KOPT-K1 (cell line): Measurements from ENCODE around the gene GUCY2D.
A peak's percentile ranks its signal among the peaks of the same experiment; 100 is the strongest.

Experiments
- H3K27ac ChIP-seq: fragments of 200-600 bp; sonication (generic); 2 replicates; pipeline ENCODE4 v1.5.1; 2016; ENCODE audit warnings: antibody characterized with exemption, mild to moderate bottlenecking, low read depth, low read length; ENCODE audit not compliant: poor library complexity, severe bottlenecking
- H3K36me3 ChIP-seq: fragments of 200-600 bp; sonication (generic); 2 replicates; pipeline ENCODE4 v1.5.1; 2017; ENCODE audit warnings: antibody characterized with exemption, mild to moderate bottlenecking, low read length, moderate library complexity; ENCODE audit not compliant: insufficient read depth
- H3K9me3 ChIP-seq: fragments of 200-600 bp; sonication (generic); 2 replicates; pipeline ENCODE4 v1.5.1; 2017; ENCODE audit warnings: antibody characterized with exemption, low read length, mild to moderate bottlenecking; ENCODE audit not compliant: insufficient read depth, poor library complexity, severe bottlenecking

GUCY2D gene

DNA sequence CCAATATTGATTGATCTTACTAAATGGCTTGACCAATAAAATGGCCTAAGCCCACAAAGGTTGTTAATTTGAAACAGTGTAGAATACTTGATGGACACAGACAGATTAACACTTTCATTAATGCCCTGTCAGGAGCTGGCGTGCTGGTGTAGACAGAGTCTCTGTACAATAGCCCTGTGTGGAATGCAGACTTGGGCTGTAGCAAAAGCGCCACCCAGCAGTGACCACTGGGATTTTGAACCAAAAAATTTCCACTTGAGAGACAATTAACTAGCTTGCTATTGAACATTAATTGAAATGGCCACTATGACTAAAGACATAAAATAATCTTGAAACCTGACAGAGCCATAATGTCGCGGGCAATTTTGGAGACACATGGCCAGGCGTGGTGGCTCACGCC is 19.7 kb upstream of the GUCY2D start:
- H3K27ac ChIP-seq = no peak overlapping the region
- H3K36me3 ChIP-seq = no peaks in the 10 kb centered on the region
- H3K9me3 ChIP-seq = no peaks in the 10 kb centered on the region

DNA sequence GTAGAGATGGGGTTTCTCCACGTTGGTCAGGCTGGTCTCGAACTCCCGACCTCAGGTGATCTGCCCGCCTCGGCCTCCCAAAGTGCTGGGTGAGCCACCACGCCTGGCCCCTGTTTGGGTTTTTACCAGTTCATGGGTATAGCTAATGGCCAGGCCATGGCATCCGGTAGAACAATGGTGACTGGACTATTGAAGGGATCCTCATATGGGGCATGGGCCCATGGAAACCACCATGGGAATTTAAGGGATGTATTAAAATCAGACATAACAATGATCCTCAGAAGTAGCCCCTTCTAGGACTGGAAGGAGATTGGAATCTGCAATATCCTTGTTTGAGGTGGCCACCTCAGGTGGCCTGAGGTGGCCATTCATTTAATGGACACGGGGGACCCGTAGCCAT is 17.5 kb upstream of the GUCY2D start:
- H3K9me3 ChIP-seq = no peaks in the 10 kb centered on the region
- no peak overlapping the region for H3K27ac ChIP-seq
- H3K36me3 ChIP-seq = no peaks in the 10 kb centered on the region

DNA sequence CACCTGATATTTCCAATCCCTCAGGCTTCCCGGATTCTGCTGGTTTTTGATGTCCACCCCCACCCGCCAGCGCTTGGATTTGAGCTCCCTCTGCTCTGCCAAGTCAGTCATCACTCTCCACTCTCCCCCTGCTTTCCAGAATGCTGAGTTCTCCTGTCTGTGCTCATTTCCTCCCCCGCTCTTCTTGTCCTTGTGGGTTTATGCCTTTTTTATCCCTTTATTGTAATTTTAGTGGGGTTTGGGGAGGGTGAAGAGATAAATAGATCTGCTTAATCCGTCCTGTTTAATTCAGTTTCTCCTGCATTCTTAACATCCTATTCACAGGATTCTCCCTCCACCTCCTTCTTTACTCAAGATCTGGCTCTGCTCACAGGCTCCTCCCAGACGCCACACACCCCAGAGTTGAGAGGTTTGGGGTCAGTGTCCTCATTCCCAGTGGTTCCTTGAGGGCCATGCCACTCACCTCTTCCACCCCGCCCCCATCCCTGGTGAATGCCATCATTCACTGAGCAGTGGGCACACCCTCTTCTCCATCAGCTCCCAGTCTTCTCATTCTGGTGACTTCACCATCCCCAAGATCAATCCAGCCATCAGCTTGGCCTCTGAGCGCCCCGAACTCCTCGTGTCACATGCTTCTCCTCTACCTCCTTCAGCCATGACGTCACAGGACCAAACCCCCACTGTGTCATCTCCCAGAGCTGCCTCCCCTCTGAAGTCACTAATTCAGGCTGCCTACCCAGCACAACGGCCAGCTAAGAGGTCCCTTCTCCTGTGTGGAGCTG is 15.1 kb upstream of the GUCY2D start:
- no peak overlapping the region for H3K27ac ChIP-seq
- no peaks in the 10 kb centered on the region for H3K9me3 ChIP-seq
- H3K36me3 ChIP-seq = no peaks in the 10 kb centered on the region

DNA sequence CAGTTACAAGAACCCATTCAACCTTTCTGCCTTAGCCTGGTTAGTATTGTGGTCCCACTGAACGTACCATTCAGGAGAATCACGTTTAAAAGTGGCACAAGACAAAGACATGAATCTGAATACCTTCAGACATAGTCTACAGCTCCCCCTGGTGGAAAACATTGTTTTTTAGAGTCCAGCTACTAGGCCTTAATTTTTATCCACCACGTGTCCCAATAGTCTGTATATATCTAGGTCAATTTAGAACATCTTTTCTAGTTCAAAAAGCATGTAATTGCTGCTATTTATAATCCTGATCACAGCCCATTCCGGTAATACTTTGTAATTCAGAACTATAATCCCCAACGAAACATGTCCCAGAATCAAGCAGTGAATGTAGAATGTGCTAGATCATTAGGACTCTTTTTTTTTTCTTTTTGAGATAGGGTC is 13.7 kb upstream of the GUCY2D start:
- Histone ChIP-seq H3K27ac (no peak overlapping the region), H3K36me3 (no peaks in the 10 kb centered on the region), H3K9me3 (no peaks in the 10 kb centered on the region)

DNA sequence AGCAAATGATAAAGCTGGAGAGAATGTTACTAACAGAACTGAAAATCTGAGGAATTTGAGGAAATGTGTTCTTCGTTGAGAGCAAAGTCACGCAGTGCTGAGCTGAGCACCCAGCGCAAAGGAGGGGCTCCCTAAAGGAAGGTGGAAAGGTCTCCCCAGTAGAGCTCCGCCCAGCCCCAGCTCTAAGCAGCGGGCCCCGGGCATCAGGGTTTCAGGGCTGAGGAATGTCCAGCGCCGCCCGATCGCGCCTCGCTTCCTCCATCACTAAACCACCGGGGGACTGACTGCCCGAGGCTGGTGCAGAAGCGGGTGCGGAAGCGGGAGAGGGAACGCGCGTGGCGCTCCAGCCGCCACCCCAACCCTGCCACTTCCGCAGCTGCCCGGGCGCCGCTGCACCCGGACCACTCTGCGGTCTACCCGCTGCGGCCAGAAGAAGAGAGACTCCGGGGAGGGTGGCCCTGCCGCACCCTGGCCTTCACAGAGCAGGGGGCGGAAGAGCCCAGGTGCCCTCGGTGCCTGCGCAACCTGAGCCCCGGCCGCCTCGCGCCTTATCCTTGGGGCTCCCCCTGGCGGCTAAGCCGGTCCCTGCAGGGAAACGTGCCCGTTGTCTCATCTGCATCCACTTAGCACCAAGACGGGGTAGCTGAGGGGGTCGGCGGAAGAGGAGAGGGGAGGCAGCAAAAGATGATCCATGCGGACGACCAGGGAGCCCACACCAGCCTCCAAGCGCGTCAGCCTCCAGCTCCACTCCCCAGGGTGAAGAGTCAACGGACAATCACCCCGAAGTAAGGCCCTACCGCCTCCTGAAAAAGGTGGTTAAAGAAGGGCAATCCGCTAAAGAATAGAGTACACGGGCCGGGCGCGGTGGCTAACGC is 12.4 kb upstream of the GUCY2D start:
- peak overlapping the region; percentile 11 for H3K27ac ChIP-seq
- H3K36me3 ChIP-seq = no peaks in the 10 kb centered on the region
- H3K9me3 ChIP-seq = no peaks in the 10 kb centered on the region

DNA sequence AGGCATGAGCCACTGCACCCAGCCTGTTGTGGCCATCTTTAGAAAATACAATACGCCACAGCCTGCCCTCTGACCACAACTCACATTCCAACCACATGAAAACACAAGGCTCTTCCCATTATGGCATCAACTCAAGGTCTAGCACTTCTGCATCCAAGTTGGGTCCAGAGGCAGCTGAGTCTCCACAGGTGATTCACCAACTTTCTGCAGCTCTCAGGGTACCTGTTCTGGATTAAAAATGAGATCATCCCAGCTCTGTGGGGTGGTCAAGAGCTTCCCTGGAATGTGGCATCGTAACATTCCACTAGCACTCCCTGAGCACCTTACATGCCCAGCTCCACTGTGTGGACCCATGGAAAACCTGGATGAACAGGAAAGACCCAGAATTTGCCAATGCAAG is 9.9 kb upstream of the GUCY2D start:
- no peak overlapping the region for H3K27ac ChIP-seq
- no peaks in the 10 kb centered on the region for H3K36me3 ChIP-seq
- H3K9me3 ChIP-seq = no peaks in the 10 kb centered on the region

DNA sequence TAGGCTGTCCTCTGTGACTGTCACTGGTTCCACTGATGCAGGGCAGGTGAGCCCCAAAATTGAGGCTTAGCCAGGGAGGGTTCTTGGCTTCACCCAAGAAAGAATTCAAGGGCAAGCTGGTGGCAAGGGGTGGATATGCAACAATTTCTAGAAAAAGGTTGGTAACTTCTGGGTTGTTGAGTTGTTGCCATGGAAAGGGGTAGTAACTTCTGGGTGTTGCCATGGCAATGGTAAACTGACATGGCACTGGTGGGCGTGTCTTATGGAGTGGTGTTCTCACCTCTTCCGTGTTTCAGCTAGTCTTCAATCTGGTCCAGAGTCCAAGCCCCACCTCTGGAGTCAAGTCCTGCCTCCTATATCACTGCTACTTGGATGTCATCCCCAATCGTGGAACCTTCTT is 9.5 kb upstream of the GUCY2D start:
- Histone ChIP-seq H3K36me3 (no peaks in the 10 kb centered on the region), H3K27ac (no peak overlapping the region), H3K9me3 (no peaks in the 10 kb centered on the region)

DNA sequence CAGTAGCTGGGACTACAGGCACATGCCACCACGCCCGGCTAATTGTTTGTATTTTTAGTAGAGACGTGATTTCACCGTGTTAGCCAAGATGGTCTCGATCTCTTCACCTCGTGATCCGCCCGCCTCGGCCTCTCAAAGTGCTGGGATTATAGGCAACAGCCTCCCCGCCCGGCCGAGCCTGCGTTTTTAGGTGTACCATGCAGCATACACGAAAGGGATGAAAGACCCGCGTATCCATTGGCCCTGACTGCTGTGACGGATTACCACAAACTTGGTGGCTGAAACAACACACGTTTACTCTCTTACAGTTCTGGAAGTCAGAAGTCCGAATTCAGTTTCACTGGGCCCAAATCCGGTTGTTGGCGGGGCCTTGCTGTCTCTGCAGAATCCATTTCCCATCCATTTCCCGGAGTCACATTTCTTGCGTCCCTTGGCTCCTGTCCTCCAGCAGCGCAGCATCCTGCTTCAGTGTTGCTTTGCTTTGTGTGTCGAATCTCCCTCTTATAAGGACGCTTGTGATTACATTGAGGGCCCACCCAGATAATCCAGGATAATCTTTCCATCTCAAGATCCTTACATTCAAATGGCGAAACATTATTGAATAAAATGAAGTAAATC is 8.3 kb upstream of the GUCY2D start:
- Histone ChIP-seq H3K36me3 (no peaks in the 10 kb centered on the region), H3K9me3 (no peaks in the 10 kb centered on the region), H3K27ac (no peak overlapping the region)

DNA sequence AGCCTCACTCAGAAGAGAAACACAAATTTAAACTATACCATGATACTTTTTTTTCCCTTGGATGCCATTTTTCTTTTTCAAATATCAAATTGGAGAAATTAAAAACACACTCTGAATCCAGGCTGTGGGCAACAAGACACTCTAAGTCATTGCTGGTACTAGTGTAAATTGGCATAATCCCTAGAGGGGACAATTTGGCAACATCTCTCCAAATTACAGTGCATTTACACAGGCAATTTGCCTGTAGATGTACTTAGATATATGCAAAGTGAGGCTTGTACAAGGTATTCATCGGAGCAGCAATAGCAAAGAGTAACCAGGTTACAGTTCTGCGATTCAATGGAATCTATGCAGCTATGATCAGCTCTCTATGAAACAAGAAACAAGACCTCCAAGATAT is 6.7 kb upstream of the GUCY2D start:
- Histone ChIP-seq H3K36me3 (no peaks in the 10 kb centered on the region), H3K27ac (no peak overlapping the region), H3K9me3 (no peaks in the 10 kb centered on the region)

DNA sequence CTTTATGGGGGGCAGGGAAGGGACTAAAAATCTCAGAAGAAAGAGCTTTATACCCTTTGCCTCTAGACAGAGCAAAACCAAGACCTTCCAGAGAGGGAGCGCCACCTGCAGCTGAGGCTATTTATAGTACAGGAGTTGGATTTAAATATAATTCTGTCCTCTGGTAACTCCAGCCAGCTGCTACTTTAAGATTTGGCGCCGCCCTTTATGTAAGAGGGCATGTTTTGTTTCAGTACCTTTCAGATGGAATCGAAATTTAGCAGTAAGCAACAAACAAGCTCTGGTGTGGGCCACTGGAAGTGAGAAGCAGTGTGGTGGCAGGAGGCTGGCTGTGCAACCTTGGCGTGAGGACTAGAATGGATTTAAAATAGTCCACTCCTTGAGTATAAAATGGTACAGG is 5.2 kb upstream of the GUCY2D start:
- no peaks in the 10 kb centered on the region for H3K9me3 ChIP-seq
- no peak overlapping the region for H3K27ac ChIP-seq
- no peaks in the 10 kb centered on the region for H3K36me3 ChIP-seq

DNA sequence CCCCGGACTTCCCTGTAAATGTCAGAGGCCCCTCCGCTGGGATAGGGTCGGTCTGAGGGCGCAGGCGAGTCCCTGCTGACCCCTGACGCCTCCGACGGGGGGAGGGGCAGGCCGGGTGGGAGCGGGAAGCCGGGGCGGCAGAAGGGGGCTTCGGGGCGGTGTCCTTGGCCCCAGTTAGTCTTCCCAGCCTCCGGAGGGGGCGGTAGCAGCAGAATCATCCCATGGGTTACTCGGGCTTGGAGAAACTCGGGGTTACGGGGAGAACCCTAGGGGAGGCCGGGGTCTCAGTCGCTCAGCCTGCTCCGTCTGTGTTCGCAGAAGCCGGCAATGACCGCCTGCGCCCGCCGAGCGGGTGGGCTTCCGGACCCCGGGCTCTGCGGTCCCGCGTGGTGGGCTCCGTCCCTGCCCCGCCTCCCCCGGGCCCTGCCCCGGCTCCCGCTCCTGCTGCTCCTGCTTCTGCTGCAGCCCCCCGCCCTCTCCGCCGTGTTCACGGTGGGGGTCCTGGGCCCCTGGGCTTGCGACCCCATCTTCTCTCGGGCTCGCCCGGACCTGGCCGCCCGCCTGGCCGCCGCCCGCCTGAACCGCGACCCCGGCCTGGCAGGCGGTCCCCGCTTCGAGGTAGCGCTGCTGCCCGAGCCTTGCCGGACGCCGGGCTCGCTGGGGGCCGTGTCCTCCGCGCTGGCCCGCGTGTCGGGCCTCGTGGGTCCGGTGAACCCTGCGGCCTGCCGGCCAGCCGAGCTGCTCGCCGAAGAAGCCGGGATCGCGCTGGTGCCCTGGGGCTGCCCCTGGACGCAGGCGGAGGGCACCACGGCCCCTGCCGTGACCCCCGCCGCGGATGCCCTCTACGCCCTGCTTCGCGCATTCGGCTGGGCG is 542 bp downstream of the GUCY2D start:
- Histone ChIP-seq H3K9me3 (no peaks in the 10 kb centered on the region), H3K27ac (no peak overlapping the region), H3K36me3 (no peaks in the 10 kb centered on the region)

DNA sequence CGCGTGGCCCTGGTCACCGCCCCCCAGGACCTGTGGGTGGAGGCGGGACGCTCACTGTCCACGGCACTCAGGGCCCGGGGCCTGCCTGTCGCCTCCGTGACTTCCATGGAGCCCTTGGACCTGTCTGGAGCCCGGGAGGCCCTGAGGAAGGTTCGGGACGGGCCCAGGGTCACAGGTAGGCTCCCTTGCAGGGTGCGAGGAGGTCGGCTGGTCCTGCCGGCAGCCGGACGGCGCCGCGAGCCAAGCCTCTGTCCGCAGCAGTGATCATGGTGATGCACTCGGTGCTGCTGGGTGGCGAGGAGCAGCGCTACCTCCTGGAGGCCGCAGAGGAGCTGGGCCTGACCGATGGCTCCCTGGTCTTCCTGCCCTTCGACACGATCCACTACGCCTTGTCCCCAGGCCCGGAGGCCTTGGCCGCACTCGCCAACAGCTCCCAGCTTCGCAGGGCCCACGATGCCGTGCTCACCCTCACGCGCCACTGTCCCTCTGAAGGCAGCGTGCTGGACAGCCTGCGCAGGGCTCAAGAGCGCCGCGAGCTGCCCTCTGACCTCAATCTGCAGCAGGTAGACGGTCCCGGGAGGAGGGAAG is 1.3 kb downstream of the GUCY2D start:
- H3K36me3 ChIP-seq = no peaks in the 10 kb centered on the region
- H3K9me3 ChIP-seq = no peaks in the 10 kb centered on the region
- no peak overlapping the region for H3K27ac ChIP-seq

DNA sequence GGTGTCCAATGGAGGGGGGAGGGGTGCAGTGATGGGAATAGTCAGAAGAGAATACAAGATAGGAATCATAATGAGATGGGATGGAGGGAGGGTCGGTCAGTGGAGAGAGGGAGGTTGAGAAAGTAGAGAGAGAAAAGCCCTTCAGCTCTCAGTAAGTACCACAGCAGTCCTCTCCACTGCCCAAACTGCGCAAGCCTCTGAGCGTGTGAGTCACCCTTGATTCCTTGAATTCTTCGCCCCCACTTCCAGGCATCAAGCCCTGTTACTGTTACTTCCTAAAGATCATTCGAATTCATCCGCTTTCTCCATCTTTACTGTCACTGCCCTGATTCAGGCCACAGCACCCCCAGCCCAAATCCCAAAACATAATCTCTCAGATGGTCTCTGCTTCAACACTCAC is 2.5 kb downstream of the GUCY2D start:
- Histone ChIP-seq H3K9me3 (no peaks in the 10 kb centered on the region), H3K27ac (no peak overlapping the region), H3K36me3 (no peaks in the 10 kb centered on the region)

DNA sequence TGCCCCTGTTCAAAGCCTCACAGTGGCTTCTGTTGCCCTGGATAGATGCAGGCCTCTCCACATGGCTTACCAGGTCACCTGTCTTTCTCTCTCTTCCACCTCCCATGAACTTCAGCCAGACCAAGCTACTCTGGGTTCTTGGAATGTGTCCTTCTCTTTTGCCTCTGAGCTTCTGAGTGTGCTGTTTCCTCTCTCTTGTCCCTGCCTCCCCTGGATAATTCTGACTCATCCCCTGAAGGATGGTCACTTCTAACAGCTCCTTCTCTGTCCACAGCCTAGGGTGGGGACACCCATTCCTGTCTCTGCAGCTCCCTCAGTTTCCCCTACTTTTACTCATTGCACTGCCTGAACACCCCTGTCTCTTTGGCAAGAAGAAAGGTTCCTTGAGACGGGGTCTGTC is 2.9 kb downstream of the GUCY2D start:
- no peaks in the 10 kb centered on the region for H3K9me3 ChIP-seq
- no peaks in the 10 kb centered on the region for H3K36me3 ChIP-seq
- H3K27ac ChIP-seq = no peak overlapping the region
